COLO829 (cell line): ENCODE data around the gene ALDH3A2.
"Not testable (repeated sequence)": the region's sequence is repeated elsewhere in the genome, so short reads cannot be mapped to it uniquely, and the experiment has no call there.

Source experiments
- DNase-seq: peaks from one replicate; pipeline ENCODE4 v3.0.0; 2012; ENCODE audit warnings: low spot score

Gene ALDH3A2

GRCh38 chr17:19651451-19652238 lies 3.1 kb downstream of the ALDH3A2 start:
- DNase-seq, result no peak

GRCh38 chr17:19652595-19652994 lies 4.0 kb downstream of the ALDH3A2 start:
- no peak for DNase-seq

- DNase-seq, result no peak
Observed at GRCh38 chr17:19654342-19654886, 5.9 kb downstream of the ALDH3A2 start.

DNA sequence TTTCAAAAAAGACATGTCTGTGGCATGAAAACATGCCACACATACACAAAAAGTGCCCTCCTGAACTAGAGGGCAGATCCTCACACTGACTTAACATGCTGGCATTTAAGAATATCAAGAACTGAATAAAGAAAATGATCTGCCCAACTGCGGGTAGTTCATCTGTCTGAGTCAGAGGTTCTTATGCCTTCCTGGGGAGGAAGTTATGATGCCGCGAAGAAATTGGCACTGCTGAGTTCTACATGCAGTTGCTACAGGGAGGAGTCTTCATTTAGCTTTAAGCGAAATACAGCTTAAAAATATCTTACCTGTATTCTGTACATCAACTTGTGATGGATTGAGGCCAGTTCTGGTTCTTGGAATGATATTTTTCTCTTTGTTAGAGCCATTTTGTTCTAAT lies 6.3 kb downstream of the ALDH3A2 start:
- DNase-seq, result no peak

- no peak for DNase-seq
Observed at GRCh38 chr17:19656336-19656735, 7.8 kb downstream of the ALDH3A2 start.

DNA sequence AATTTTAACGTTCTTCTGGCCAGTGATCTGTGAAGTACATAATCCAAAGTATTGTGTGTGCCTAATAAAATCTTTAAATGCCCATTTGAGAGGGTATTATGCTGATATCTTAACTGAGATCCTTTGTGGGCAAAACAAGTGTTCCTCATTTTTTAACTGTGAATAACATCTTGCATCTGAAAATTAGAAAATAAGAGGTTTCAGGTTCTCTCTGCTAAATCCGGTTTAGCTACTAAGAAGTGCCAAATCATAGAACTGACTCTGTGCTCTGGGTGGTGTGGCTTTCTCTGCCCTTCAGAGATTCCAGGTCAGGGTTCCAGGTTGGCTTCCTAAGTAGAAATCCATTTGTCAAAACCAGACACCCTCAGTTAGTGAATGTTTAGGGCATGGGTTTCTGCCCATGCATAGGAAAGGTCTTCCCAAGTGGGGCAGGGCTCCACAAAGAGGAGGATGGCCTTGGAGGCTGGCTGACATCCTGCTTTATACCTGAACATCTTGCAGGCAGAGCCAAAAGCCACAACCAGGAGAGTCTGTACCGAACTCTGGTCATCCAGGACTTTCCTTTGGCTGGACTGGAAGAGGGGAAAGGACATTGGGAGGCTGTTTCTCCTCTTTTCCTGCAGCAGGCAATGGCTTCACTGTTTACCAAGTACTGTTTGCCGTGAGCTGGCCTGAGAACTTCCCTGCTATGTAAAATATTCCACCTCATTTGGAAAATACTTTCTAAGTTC lies 8.5 kb downstream of the ALDH3A2 start:
- no peak for DNase-seq

DNA sequence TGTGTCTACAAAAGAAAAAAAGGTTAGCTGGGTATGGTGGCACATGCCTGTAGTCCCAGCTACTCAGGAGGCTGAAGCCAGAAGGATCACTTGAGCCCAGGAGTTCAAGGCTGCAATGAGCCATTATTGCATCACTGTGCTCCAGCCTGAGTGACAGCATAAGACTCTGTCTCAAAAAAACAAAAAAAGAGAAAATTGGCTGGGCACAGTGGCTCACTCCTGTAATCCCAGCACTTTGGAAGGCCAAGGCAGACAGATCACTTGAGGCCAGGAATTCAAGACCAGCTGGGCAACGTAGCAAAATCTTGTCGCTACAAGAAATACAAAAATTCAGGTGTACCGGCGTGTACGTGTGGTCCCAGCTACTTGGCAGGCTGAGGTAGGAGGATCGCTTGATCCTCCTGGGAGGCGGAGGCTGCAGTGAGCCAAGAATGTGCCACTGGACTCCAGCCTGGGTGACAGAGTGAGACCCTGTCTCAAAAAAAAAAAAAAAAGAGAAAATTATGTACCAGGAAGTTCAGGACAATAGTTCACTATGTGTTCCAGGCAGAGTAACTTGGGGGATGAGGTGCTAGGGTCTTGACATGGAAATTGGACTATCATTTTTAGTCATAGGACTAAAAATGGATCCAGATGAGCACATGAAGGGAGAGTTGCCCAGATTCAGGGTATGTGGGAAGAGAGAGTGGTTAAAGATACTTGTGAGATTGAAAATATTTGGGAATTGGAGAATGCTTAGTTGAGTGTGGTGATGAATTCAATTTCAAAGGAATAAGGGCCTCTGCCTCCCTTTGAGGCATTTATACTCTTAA lies 11.0 kb downstream of the ALDH3A2 start:
- DNase-seq, result no peak

DNA sequence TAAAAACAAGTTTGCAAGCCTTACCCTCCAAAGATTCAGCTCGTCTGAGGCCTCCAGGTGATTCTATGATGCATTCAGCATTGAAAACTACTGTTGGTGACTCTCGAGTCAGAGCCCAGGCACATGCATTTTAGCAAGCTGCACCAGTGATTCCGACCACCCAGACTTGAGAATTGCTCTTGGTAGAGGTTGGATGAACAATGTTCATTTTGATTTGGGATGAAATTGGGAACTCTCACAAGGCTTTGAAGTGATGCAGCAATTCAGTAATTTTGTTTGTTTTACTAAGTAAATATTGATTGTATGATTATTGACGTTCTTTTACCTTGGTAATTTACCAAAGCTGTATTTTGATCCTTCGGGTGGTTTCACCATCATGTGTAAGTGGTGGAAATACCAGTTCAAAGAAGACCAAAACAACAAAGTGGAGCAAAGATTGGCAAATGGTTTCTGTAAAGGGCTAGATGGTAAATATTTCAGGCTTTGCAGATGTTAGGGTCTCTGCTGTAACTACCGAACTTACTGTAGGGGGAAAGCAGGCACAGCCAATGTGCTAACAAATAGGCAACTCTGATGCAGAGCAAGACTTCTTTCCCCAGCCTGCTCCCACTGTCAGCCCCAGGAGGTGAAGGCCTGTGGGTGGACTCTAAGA lies 11.8 kb downstream of the ALDH3A2 start:
- no peak for DNase-seq

DNA sequence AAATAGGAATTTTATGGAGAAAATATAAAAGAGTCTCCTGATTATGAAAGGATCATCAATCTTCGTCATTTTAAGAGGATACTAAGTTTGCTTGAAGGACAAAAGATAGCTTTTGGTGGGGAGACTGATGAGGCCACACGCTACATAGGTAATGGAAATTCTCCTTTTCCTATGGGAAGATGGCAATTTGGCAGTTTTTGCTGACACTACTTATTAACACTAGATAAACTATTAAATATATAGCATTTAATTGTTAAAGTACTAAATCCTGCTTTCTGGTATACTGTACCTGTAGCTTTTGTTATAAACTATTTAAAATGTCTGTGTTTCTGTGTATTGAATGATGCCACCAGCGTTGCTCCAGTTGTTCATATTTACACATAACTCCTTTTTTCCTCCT lies 12.6 kb downstream of the ALDH3A2 start:
- DNase-seq, result no peak

DNA sequence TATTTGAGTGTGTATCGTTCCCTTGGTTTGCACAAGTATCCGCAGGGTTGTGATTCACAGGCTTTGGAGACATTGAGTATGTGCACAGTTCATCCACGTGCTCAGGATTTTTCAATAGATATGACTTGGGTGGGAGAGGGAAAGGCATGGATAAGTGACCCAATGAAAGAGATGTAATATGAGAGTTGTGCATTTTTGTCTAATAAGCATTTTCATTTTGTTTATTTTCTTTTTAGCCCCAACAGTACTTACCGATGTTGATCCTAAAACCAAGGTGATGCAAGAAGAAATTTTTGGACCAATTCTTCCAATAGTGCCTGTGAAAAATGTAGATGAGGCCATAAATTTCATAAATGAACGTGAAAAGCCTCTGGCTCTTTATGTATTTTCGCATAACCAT lies 14.5 kb downstream of the ALDH3A2 start:
- DNase-seq, result no peak

DNA sequence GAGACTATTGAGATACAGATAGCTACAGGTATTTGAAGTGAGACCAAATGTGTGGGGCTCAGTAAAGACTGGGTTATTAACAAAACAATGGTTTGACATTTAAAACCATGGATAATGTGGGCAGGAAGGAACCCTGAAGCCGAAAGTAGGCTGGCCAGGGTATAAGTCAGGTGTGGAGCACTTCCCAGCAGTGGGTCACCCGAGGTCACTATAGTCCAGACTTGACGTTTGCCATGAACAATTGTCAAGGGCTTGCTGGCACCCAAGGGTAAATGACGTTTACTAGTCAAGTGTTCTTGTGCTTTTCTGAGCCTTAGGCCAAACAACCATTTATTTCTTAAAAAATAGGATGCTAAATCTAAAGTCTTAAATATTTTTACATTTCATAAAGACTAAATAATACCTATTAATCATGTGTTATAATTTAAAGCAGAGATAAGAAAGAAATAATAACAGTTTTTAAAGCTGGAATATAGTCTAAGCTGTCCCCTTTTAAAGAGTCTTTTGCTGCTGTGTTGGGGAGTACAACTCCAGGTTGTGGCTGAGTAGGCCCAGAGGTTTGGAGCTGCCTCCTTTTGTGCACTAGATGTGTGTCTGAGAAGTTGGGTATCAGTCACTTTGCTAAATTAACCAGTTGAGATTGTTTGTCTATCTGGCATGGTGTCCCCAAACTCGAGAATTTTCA lies 15.7 kb downstream of the ALDH3A2 start:
- no peak for DNase-seq

DNA sequence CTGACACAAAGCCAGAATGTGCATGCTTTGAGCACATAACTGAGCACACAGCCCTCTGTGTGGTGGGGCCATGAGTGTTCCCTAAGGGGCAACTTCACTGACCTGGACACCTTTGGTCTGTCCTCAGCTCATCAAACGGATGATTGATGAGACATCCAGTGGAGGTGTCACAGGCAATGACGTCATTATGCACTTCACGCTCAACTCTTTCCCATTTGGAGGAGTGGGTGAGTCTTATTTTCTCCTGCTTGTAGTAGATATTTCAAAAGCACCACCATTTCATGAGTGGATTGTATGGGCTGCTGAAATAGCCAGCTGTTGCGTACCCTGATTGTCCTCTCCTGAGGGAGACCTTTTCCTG lies 16.2 kb downstream of the ALDH3A2 start:
- DNase-seq, result no peak

DNA sequence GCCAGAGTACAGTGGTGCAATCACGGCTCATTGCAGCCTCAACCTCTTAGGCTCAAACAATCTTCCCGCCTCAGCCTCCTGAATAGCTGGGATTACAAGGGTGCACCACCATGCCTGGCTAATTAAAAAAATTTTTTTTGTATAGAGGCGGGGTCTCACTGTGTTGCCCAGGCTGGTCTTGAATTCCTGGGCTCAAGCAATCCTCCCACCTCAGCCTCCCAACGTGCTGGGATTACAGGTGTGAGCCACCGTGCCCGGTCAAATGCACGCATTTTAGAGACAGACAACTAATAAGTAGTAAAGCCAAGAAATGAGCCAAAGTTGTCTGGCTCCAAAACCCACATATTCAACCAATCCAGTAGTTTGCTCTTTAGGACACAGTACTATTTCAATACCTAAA lies 21.1 kb downstream of the ALDH3A2 start:
- not testable (repeated sequence) for DNase-seq

- no peak for DNase-seq
Observed at GRCh38 chr17:19670908-19671307, 22.4 kb downstream of the ALDH3A2 start.

GRCh38 chr17:19671433-19671832 lies 22.9 kb downstream of the ALDH3A2 start:
- no peak for DNase-seq

GRCh38 chr17:19672009-19672750 lies 23.6 kb downstream of the ALDH3A2 start:
- no peak for DNase-seq

- DNase-seq, result no peak
Observed at GRCh38 chr17:19673623-19674022, 25.1 kb downstream of the ALDH3A2 start.

- DNase-seq, result no peak
Observed at GRCh38 chr17:19676896-19677295, 28.3 kb downstream of the ALDH3A2 start.

- DNase-seq, result no peak
Observed at GRCh38 chr17:19677736-19678379, 29.3 kb downstream of the ALDH3A2 start.
